Left ventricle myocardium inferior (tissue), 1 donor: ENCODE data around the gene USP34. TPM values are rescaled to one million over a fixed set of nuclear protein-coding genes. Genes with fewer than 3 reads are reported as not detected.

ENCODE experiments used
- DNase-seq: peaks from one replicate; pipeline ENCODE4 v3.0.0-alpha.2; 2020
- H3K27ac ChIP-seq: fragments of 200-600 bp; replicated peaks from 2 replicates; pipeline ENCODE4 v1.8.0; 2021
- H3K27me3 ChIP-seq: fragments of 200-600 bp; 2 replicates; pipeline ENCODE4 v1.8.0; 2021; ENCODE audit warnings: low read depth
- H3K36me3 ChIP-seq: fragments of 200-600 bp; 2 replicates; pipeline ENCODE4 v1.8.0; 2021
- H3K4me1 ChIP-seq: fragments of 200-600 bp; 2 replicates; pipeline ENCODE4 v1.8.0; 2021
- H3K4me3 ChIP-seq: fragments of 200-600 bp; 2 replicates; pipeline ENCODE4 v1.8.0; 2021; ENCODE audit warnings: mild to moderate bottlenecking, moderate library complexity
- H3K9me3 ChIP-seq: fragments of 200-600 bp; replicated peaks from 2 replicates; pipeline ENCODE4 v1.8.0; 2021
- intact Hi-C: fragments of 100-400 bp; cut with micrococcal nuclease; formaldehyde crosslinking; loops from one replicate; pipeline ENCODE4 v1.11.0; 2022
- total RNA-seq: library from RNA; stranded (reverse); fragmentation: NEBNext Ultra II Directional; extraction: Animal tissue kit (Norgen Biotek cat#: 25700); gene quantifications from one replicate; pipeline ENCODE4 v1.2.1, GENCODE V29; 2021
- TF ChIP-seq, protein P1 (sequence below): fragments of 200-600 bp; IDR thresholded peaks from 2 replicates; pipeline ENCODE4 v1.8.0; 2021; ENCODE audit warnings: antibody characterized with exemption, mild to moderate bottlenecking, borderline replicate concordance
- donor health status: DM: no; HTN: yes; CAD: no; lungs with severe emphysema.

The USP34 gene
- total RNA-seq, 1 donor from 2014 or later = 50.0 TPM

DNA sequence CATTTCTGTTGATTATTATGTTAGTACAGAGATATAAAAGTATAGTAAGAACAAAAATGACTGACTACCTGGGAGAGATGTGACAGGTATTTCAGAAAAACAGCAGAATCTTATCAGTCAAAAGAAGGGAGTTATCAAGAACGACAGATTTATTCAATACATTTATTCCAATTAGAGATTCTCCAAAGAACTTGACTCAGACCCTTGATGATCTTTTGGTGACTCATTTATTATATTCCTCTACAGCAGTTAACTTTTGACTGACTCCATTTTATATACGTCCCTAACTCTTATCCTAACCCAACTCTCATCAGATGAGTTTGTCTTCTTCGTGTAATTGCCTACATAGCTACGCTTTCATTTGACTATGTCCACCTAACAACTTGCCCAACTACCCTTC is 217.8 kb downstream of the USP34 start:
- Histone ChIP-seq H3K27me3 (no peaks in the 10 kb centered on the region), H3K4me3 (no peak overlapping the region), H3K36me3 (peaks cover 70% of the 10 kb centered on the region), H3K4me1 (peaks cover 10% of the 10 kb centered on the region), H3K27ac (no peak overlapping the region), H3K9me3 (no peaks in the 10 kb centered on the region)
- intact Hi-C loops = no loop called here
- no peak for DNase-seq
- TF ChIP-seq, protein P1, sequence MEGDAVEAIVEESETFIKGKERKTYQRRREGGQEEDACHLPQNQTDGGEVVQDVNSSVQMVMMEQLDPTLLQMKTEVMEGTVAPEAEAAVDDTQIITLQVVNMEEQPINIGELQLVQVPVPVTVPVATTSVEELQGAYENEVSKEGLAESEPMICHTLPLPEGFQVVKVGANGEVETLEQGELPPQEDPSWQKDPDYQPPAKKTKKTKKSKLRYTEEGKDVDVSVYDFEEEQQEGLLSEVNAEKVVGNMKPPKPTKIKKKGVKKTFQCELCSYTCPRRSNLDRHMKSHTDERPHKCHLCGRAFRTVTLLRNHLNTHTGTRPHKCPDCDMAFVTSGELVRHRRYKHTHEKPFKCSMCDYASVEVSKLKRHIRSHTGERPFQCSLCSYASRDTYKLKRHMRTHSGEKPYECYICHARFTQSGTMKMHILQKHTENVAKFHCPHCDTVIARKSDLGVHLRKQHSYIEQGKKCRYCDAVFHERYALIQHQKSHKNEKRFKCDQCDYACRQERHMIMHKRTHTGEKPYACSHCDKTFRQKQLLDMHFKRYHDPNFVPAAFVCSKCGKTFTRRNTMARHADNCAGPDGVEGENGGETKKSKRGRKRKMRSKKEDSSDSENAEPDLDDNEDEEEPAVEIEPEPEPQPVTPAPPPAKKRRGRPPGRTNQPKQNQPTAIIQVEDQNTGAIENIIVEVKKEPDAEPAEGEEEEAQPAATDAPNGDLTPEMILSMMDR = no peak

DNA sequence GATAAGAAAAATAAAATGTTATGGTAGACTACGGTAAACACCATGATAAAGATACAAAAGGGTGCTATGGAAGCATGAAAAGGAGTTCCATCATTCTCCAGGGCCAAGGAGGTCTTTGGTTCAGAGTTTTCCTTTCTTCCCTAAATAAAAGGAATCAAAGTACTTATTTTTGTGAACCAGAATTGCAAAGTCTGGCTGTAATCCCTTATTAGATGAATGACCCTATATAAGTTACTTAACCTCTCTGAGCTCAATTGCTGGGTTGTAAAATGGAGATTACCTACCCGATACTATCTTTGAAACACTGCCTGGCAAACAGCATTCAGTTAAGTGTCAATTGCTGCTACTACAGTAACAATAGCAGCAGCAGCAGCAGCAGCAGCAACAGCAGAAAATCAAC is 218.9 kb downstream of the USP34 start:
- no peak overlapping the region for H3K27ac ChIP-seq
- intact Hi-C loops = no loop called here
- peaks cover 10% of the 10 kb centered on the region for H3K4me1 ChIP-seq
- TF ChIP-seq, protein P1 = no peak
- H3K36me3 ChIP-seq = peaks cover 71% of the 10 kb centered on the region
- H3K9me3 ChIP-seq = no peaks in the 10 kb centered on the region
- DNase-seq = no peak
- H3K27me3 ChIP-seq = no peaks in the 10 kb centered on the region
- no peak overlapping the region for H3K4me3 ChIP-seq

DNA sequence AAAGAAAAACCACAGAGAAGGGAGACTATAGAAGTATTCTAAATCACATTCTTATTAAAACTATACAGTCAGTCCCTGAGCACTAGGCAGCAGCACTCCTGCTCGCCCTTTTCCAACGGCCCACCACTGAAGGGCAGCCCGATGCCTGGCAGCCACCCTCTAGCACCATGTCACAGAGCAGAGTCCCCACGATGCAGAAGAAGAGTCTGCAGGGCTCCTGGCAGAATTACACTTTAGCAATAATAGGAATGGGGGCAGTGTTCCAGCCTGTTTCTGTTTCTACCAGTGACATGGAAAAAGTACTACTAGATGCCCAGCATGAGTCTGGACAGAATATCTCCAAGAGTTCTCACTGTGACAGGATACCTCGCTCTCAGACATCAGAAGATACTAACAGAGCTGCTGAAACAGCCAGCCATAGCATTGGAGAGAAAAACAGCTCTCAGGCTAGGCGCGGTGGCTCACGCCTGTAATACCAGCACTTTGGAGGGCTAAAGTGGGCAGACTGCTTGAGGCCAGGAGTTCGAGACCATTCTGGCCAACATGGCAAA is 221.3 kb downstream of the USP34 start:
- no peak overlapping the region for H3K4me3 ChIP-seq
- DNase-seq = no peak
- no peaks in the 10 kb centered on the region for H3K27me3 ChIP-seq
- H3K9me3 ChIP-seq = no peaks in the 10 kb centered on the region
- intact Hi-C loops = no loop called here
- TF ChIP-seq, protein P1 = no peak
- no peaks in the 10 kb centered on the region for H3K4me1 ChIP-seq
- peaks cover 53% of the 10 kb centered on the region for H3K36me3 ChIP-seq
- no peak overlapping the region for H3K27ac ChIP-seq

DNA sequence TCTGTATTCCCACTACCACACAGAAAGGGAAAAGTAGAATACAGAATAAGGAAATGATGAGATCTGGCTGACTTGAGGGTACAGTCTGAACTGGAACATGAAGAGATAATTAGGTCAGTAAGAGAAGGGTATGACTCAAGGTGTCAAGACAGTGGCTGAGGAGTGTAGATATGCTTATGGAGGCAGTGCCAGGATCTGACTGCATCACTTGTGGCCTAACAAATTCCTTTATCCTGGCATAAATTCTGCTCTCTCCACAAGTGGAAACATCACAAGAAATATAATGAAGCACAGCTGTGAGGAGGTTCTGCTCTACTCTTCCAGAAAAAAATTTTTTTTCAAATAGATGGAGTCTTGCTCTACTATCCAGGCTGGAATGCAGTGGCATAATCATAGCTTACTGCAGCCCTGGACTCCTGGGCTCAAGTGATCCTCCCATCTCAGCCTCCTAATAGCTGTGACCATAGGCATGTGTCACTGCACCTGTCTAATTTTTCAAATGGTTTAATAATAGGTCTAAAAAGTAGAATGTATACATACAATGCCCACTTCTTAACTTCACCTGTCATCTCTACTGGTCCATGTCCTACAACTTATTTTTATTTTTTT is 223.6 kb downstream of the USP34 start:
- no peaks in the 10 kb centered on the region for H3K4me1 ChIP-seq
- no peak overlapping the region for H3K27ac ChIP-seq
- no peak for DNase-seq
- no peaks in the 10 kb centered on the region for H3K9me3 ChIP-seq
- no peaks in the 10 kb centered on the region for H3K27me3 ChIP-seq
- intact Hi-C loops = no loop called here
- TF ChIP-seq, protein P1 = no peak
- H3K36me3 ChIP-seq = peaks cover 58% of the 10 kb centered on the region
- no peak overlapping the region for H3K4me3 ChIP-seq

DNA sequence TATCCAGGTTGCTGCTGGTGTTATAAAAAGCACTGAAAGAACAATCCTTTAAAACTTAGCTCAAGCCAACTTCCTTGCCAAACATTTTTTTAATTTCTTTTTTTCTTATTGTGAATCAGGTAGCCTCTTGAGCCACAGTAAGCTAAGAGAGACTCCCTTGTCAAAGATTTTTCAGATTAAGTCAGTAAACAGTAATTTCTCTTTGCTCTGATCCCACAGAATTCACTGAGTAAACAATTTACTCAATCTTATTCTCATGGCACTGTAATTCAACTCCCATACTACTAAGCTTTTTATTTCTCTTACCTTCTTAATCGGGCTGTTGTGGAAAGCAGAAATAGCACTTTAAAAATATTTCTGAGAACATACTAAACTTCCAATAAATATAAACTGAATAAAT is 226.2 kb downstream of the USP34 start:
- H3K9me3 ChIP-seq = no peaks in the 10 kb centered on the region
- H3K4me1 ChIP-seq = no peaks in the 10 kb centered on the region
- intact Hi-C loops = no loop called here
- H3K27ac ChIP-seq = no peak overlapping the region
- peaks cover 67% of the 10 kb centered on the region for H3K36me3 ChIP-seq
- no peak for DNase-seq
- no peak overlapping the region for H3K4me3 ChIP-seq
- TF ChIP-seq, protein P1 = no peak
- no peaks in the 10 kb centered on the region for H3K27me3 ChIP-seq
